ENCODE data around the gene STAB1.

Gene STAB1

GRCh38 chr3:52461874-52462273, 33.3 kb upstream of the STAB1 start:
- no peak for DNase-seq (ENCODE audit: low read depth)

- DNase-seq (ENCODE audit: low read depth): no peak
Measured at GRCh38 chr3:52463416-52463815, 31.7 kb upstream of the STAB1 start.

- DNase-seq (ENCODE audit: low read depth): no peak
Measured at GRCh38 chr3:52468336-52468735, 26.8 kb upstream of the STAB1 start.

- no peak for DNase-seq (ENCODE audit: low read depth)
Measured at GRCh38 chr3:52469001-52469400, 26.1 kb upstream of the STAB1 start.

- no peak for DNase-seq (ENCODE audit: low read depth)
Measured at GRCh38 chr3:52470920-52471319, 24.2 kb upstream of the STAB1 start.

- DNase-seq (ENCODE audit: low read depth): no peak
Measured at GRCh38 chr3:52471371-52472238, 23.5 kb upstream of the STAB1 start.

- no peak for DNase-seq (ENCODE audit: low read depth)
Measured at GRCh38 chr3:52472239-52473000, 22.7 kb upstream of the STAB1 start.

GRCh38 chr3:52473026-52473425, 22.1 kb upstream of the STAB1 start:
- DNase-seq (ENCODE audit: low read depth): no peak

- DNase-seq (ENCODE audit: low read depth): no peak
Measured at GRCh38 chr3:52477076-52477795, 17.9 kb upstream of the STAB1 start.

GRCh38 chr3:52477796-52478095, 17.4 kb upstream of the STAB1 start:
- DNase-seq (ENCODE audit: low read depth): no peak

- DNase-seq (ENCODE audit: low read depth): no peak
Measured at GRCh38 chr3:52479037-52479876, 15.9 kb upstream of the STAB1 start.

- no peak for DNase-seq (ENCODE audit: low read depth)
Measured at GRCh38 chr3:52479877-52480575, 15.1 kb upstream of the STAB1 start.

- DNase-seq (ENCODE audit: low read depth): no peak
Measured at GRCh38 chr3:52480768-52481715, 14.1 kb upstream of the STAB1 start.

- no peak for DNase-seq (ENCODE audit: low read depth)
Measured at GRCh38 chr3:52481819-52482521, 13.2 kb upstream of the STAB1 start.

- no peak for DNase-seq (ENCODE audit: low read depth)
Measured at GRCh38 chr3:52483081-52483480, 12.1 kb upstream of the STAB1 start.

- no peak for DNase-seq (ENCODE audit: low read depth)
Measured at GRCh38 chr3:52483577-52484381, 11.4 kb upstream of the STAB1 start.

GRCh38 chr3:52484680-52485461, 10.3 kb upstream of the STAB1 start:
- DNase-seq (ENCODE audit: low read depth): no peak
